HEK293 (cell line): ENCODE data around the gene OR1L8.
"Not testable (repeated sequence)": the region's sequence is repeated elsewhere in the genome, so short reads cannot be mapped to it uniquely, and the experiment has no call there.

ENCODE experiments used
- CTCF ChIA-PET: fragments of 350-600 bp; formaldehyde crosslinking; extraction: SDS; loops from one replicate; lab custom pipeline; 2021; ENCODE audit warnings: antibody characterized with exemption; lab: Yijun Ruan, JAX
- POLR2A ChIA-PET: fragments of 300-600 bp; formaldehyde crosslinking; extraction: SDS; loops from one replicate; lab custom pipeline; 2020; ENCODE audit warnings: antibody characterized with exemption, inconsistent platforms; lab: Yijun Ruan, JAX
- H3K27ac ChIP-seq: fragments of 200-500 bp; sonication (Bioruptor generic); 2 replicates; pipeline ENCODE4 v1.5.1; 2014; ENCODE audit warnings: low read depth, low read length, control low read depth, inconsistent platforms; ENCODE audit errors: extremely low read depth
- H3K36me3 ChIP-seq, 2 experiments: fragments of 200-500 bp in 1 of 2; sonication (Bioruptor generic) in 1 of 2; 1 replicate in 1 of 2; 2 replicates in 1 of 2; pipeline ENCODE4 v1.5.1; 2014 to 2017; ENCODE audit warnings: inconsistent platforms in 2 of 2, low read length in 2 of 2; ENCODE audit not compliant: control insufficient read depth in 2 of 2, insufficient read depth in 1 of 2
- H3K4me1 ChIP-seq: fragments of 200-500 bp; sonication (Bioruptor generic); 2 replicates; pipeline ENCODE4 v1.5.1; 2014; ENCODE audit warnings: mild to moderate bottlenecking, low read length, inconsistent platforms; ENCODE audit not compliant: control insufficient read depth, insufficient read depth
- H3K4me3 ChIP-seq: 2 replicates; pipeline ENCODE4 v1.5.1; 2011; ENCODE audit warnings: low read depth, mild to moderate bottlenecking, control low read depth, low read length, moderate library complexity
- H3K9me3 ChIP-seq: fragments of 200-500 bp; sonication (Bioruptor generic); 2 replicates; pipeline ENCODE4 v1.5.1; 2014; ENCODE audit warnings: low read depth, low read length, inconsistent platforms; ENCODE audit not compliant: control insufficient read depth, insufficient read depth
- ELK4 ChIP-seq: IDR thresholded peaks from 2 replicates; pipeline ENCODE4 v1.6.1; 2011; ENCODE audit warnings: mild to moderate bottlenecking, low read depth, low read length, borderline replicate concordance
- HIC1 ChIP-seq: fragments of 450-650 bp; formaldehyde crosslinking; IDR thresholded peaks from 2 replicates; pipeline ENCODE4 v1.5.1; 2016; ENCODE audit warnings: missing biosample characterization, missing genetic modification characterization
- KLF9 ChIP-seq: fragments of 450-650 bp; formaldehyde crosslinking; IDR thresholded peaks from 2 replicates; pipeline ENCODE4 v1.5.1; 2016; ENCODE audit warnings: missing biosample characterization, missing genetic modification characterization, low read depth
- ZBTB7A ChIP-seq: fragments of 450-650 bp; formaldehyde crosslinking; IDR thresholded peaks from 2 replicates; pipeline ENCODE4 v1.5.1; 2016; ENCODE audit warnings: low read depth, missing biosample characterization, missing genetic modification characterization
- ZNF112 ChIP-seq: fragments of 450-650 bp; formaldehyde crosslinking; IDR thresholded peaks from 2 replicates; pipeline ENCODE4 v1.5.0; 2017; ENCODE audit warnings: missing biosample characterization, missing genetic modification characterization
- ZNF2 ChIP-seq: fragments of 450-650 bp; formaldehyde crosslinking; IDR thresholded peaks from 2 replicates; pipeline ENCODE4 v1.5.1; 2016; ENCODE audit warnings: missing biosample characterization, missing genetic modification characterization
- ZNF239 ChIP-seq: fragments of 450-650 bp; formaldehyde crosslinking; IDR thresholded peaks from 2 replicates; pipeline ENCODE4 v1.5.1; 2016; ENCODE audit warnings: missing biosample characterization, missing genetic modification characterization
- ZNF24 ChIP-seq: fragments of 450-650 bp; formaldehyde crosslinking; IDR thresholded peaks from 2 replicates; pipeline ENCODE4 v1.5.1; 2016; ENCODE audit warnings: missing biosample characterization, missing genetic modification characterization
- ZNF354C ChIP-seq: fragments of 450-650 bp; formaldehyde crosslinking; IDR thresholded peaks from 2 replicates; pipeline ENCODE4 v1.5.1; 2016; ENCODE audit warnings: missing biosample characterization, missing genetic modification characterization, low read depth, borderline replicate concordance
- ZNF433 ChIP-seq: fragments of 450-650 bp; formaldehyde crosslinking; IDR thresholded peaks from 2 replicates; pipeline ENCODE4 v1.5.1; 2016; ENCODE audit warnings: missing biosample characterization, missing genetic modification characterization, low read depth
- ZNF513 ChIP-seq: fragments of 450-650 bp; IDR thresholded peaks from 2 replicates; pipeline ENCODE4 v1.5.1; 2018; ENCODE audit warnings: missing biosample characterization, missing genetic modification characterization
- ZNF530 ChIP-seq: fragments of 450-650 bp; formaldehyde crosslinking; IDR thresholded peaks from 2 replicates; pipeline ENCODE4 v1.5.1; 2016; ENCODE audit warnings: low read depth, missing biosample characterization, missing genetic modification characterization
- ZNF600 ChIP-seq: fragments of 450-650 bp; formaldehyde crosslinking; IDR thresholded peaks from 2 replicates; pipeline ENCODE4 v1.5.1; 2016; ENCODE audit warnings: missing biosample characterization, missing genetic modification characterization
- ZNF645 ChIP-seq: fragments of 450-650 bp; formaldehyde crosslinking; IDR thresholded peaks from 2 replicates; pipeline ENCODE4; 2016; ENCODE audit warnings: missing biosample characterization, missing genetic modification characterization
- ZNF76 ChIP-seq: fragments of 450-650 bp; formaldehyde crosslinking; IDR thresholded peaks from 2 replicates; pipeline ENCODE4; 2016; ENCODE audit warnings: low read depth, missing biosample characterization, missing genetic modification characterization, borderline replicate concordance

The OR1L8 gene

GRCh38 chr9:122583284-122583683 is at the start of gene OR1L8:
Gene OR1L8, minus strand, starts transcription at chr9:122583384. Its CDS starts 14,907 bp downstream, at chr9:122568477.
- H3K4me1 ChIP-seq, POLR2A ChIA-PET, H3K9me3 ChIP-seq, H3K27ac ChIP-seq, H3K36me3 ChIP-seq, CTCF ChIA-PET, H3K4me3 ChIP-seq: not testable (repeated sequence)

- no peak overlapping the region for H3K27ac ChIP-seq
- CTCF ChIA-PET = interaction anchor here (0.7 kb wide), 1 partner anchor 121 kb away, joined by 3 read pairs; no protein-coding TSS in a partner anchor
- no peaks in the 10 kb centered on the region for H3K36me3 ChIP-seq
- no peaks in the 10 kb centered on the region for H3K9me3 ChIP-seq
- no peak overlapping the region for H3K4me3 ChIP-seq
- TF ChIP-seq ZNF24 (tag by site-specific recombination) (no peak), ZNF600 (no peak), ZNF645 (no peak), ZNF513 (tag by site-specific recombination) (no peak), ZNF112 (tag by site-specific recombination) (no peak), ZNF354C (no peak)
- POLR2A ChIA-PET = no interaction called here
- no peaks in the 10 kb centered on the region for H3K4me1 ChIP-seq
Measured at GRCh38 chr9:122619996-122620395, 36.8 kb upstream of the OR1L8 start.

GRCh38 chr9:122614362-122614761 is 31.2 kb upstream of the OR1L8 start, which contains the start of gene OR1Q1:
Gene OR1Q1, plus strand, starts transcription at chr9:122614738. Its CDS starts 0 bp downstream, at chr9:122614738.
- CTCF ChIA-PET = interaction anchor here (1.0 kb wide), 1 partner anchor 8 kb away, joined by 3 read pairs; no protein-coding TSS in a partner anchor
- TF ChIP-seq ZNF433 (tag by site-specific recombination) (no peak), ZNF2 (tag by site-specific recombination) (no peak), ZNF530 (tag by site-specific recombination) (no peak), ZNF239 (tag by site-specific recombination) (no peak), KLF9 (tag by site-specific recombination) (no peak), ELK4 (no peak), ZBTB7A (tag by site-specific recombination) (no peak), HIC1 (no peak), ZNF76 (tag by site-specific recombination) (no peak)
- Histone ChIP-seq H3K9me3 (no peaks in the 10 kb centered on the region), H3K36me3 (no peaks in the 10 kb centered on the region), H3K27ac (no peak within 1 kb of the TSS), H3K4me1 (no peaks in the 10 kb centered on the region), H3K4me3 (no peak within 1 kb of the TSS)
- POLR2A ChIA-PET = no interaction called here
